Psoas muscle (tissue), 8 donors: ENCODE results near the gene AP2M1. TPM values are rescaled to one million over a fixed set of nuclear protein-coding genes. Genes with fewer than 3 reads are reported as not detected.

Source experiments
- ATAC-seq, 4 donors: fragments of 200-7000 bp; cut with Tn5 transposase; one replicate each; pipeline ENCODE4 v1.9.1; 2020; ENCODE audit warnings: moderate library complexity in 3 of 4, mild to moderate bottlenecking in 2 of 4
- DNase-seq, 2 donors: peaks; one replicate each; pipeline ENCODE4 v3.0.0-alpha.2; 2020
- H3K27ac ChIP-seq: fragments of 200-600 bp; one replicate; pipeline ENCODE4 v1.8.0; 2022
- H3K27me3 ChIP-seq, 3 donors: fragments of 200-600 bp in 1 of 3; one replicate each; pipeline versions ENCODE4 v1.6.1 to v1.8.0; 2013 to 2022; ENCODE audit warnings: low read length in 2 of 3, mild to moderate bottlenecking in 2 of 3, moderate library complexity in 1 of 3; ENCODE audit not compliant: insufficient read depth in 3 of 3
- H3K36me3 ChIP-seq, 2 donors: fragments of 200-600 bp in 1 of 2; one replicate each; pipeline versions ENCODE4 v1.6.1 to v1.8.0; 2013 to 2022; ENCODE audit warnings: low read depth in 1 of 2, mild to moderate bottlenecking in 1 of 2, moderate library complexity in 1 of 2; ENCODE audit not compliant: insufficient read depth in 1 of 2
- H3K4me1 ChIP-seq: fragments of 200-600 bp; one replicate; pipeline ENCODE4 v1.8.0; 2022
- H3K4me3 ChIP-seq: fragments of 200-600 bp; one replicate; pipeline ENCODE4 v1.8.0; 2022; ENCODE audit warnings: mild to moderate bottlenecking
- H3K9me3 ChIP-seq: fragments of 200-600 bp; one replicate; pipeline ENCODE4 v1.8.0; 2022
- CTCF ChIP-seq: fragments of 200-600 bp; IDR thresholded peaks from one replicate; pipeline ENCODE4 v1.8.0; 2022; ENCODE audit warnings: antibody characterized with exemption
- WGBS, 3 donors: extraction: QIAGEN DNeasy Blood & Tissue Kit; methylation state at CpG; one replicate each; pipeline versions ENCODE4 v1.1.6 to v1.1.7; 2013; 5-methylcytosine and 5-hydroxymethylcytosine counted together
- intact Hi-C, 2 donors: fragments of 100-400 bp; cut with DNase I; formaldehyde crosslinking; loops; one replicate each; pipeline versions ENCODE4 v1.11.0 to v1.14.2; 2022
- polyA plus RNA-seq, 3 donors: library from polyadenylated mRNA; stranded (reverse); fragments of 200-250 nt; gene quantifications; one replicate each; pipeline ENCODE4 v1.2.3, GENCODE V29; 2013
- total RNA-seq, 4 donors: library from RNA; stranded (reverse); fragmentation: NEBNext Ultra II Directional in 2 of 4; extraction: Animal tissue kit (Norgen Biotek cat#: 25700) in 2 of 4; gene quantifications; one replicate each; pipeline versions ENCODE4 v1.2.1 to v1.2.4, GENCODE V29; 2021 to 2023
- donor health status: healthy with polysubstance abuse.
- donor health status: DM: no; HTN: no; CAD: no; lungs with moderate emphysema.
- donor health status: Bipolar disorder and iron deficiency.
- donor health status: healthy.
- donor health status: DM: yes; HTN: yes; CAD: no.
- donor health status: DM: no; HTN: no; CAD: no.
- donor health status: DM: no; HTN: no; CAD: no.
- donor health status: DM: yes; HTN: yes; CAD: no.

Gene AP2M1
- total and polyA plus RNA-seq, 7 donors = 157 to 299 (median 171) TPM

GRCh38 chr3:184133840-184134745, 40.6 kb upstream of the AP2M1 start:
- H3K9me3 ChIP-seq = no peaks in the 10 kb centered on the region
- 1 to 2% (median 1%) methylated on average over 36 to 37 of the region's 37 CpGs for WGBS, 3 donors
- peak; percentile 88 to 90 for DNase-seq
- H3K27me3 ChIP-seq = no peaks in the 10 kb centered on the region
- H3K27ac ChIP-seq = peak overlapping the region; percentile 93
- peak overlapping the region; percentile 96 for H3K4me3 ChIP-seq
- intact Hi-C loops = loop anchor here in 1 of 2 donors (2.0 to 5.0 kb wide), 2 partner anchors 21 to 117 kb away; partner anchors contain the start of genes ABCC5 and DVL3
- ATAC-seq = peak; percentile 79 to 89 (median 84)
- no peak for TF ChIP-seq CTCF
- H3K36me3 ChIP-seq = peaks cover 3 to 22% of the 10 kb centered on the region in 2 donors
- H3K4me1 ChIP-seq = peaks cover 11% of the 10 kb centered on the region

GRCh38 chr3:184134746-184135148, 39.9 kb upstream of the AP2M1 start:
- H3K4me1 ChIP-seq = peaks cover 11% of the 10 kb centered on the region
- H3K9me3 ChIP-seq = no peaks in the 10 kb centered on the region
- peak overlapping the region; percentile 93 for H3K27ac ChIP-seq
- peak in 2 of 4 donors; percentile 9 to 12 for ATAC-seq
- peaks cover 3 to 29% of the 10 kb centered on the region in 2 donors for H3K36me3 ChIP-seq
- TF ChIP-seq CTCF = no peak
- H3K27me3 ChIP-seq = no peaks in the 10 kb centered on the region
- intact Hi-C loops = loop anchor here (2.0 to 5.0 kb wide), 5 partner anchors 20 to 237 kb away; partner anchors contain the start of genes ABCC5 (in 1 of the 2), DVL3 (in 1 of the 2) and PSMD2 (in 1 of the 2)
- no peak for DNase-seq
- H3K4me3 ChIP-seq = peak overlapping the region; percentile 96
- WGBS, 3 donors = 0% methylated on average over 21 of the region's 21 CpGs

- intact Hi-C loops = loop anchor here (2.0 to 5.0 kb wide), 4 partner anchors 19 to 238 kb away; partner anchors contain the start of genes DVL3 (in 1 of the 2) and PSMD2 (in 1 of the 2)
Observed at GRCh38 chr3:184135149-184135910, 39.3 kb upstream of the AP2M1 start, which contains the start of gene EIF2B5. Gene EIF2B5 (plus strand): TSS chr3:184135358. CDS start chr3:184135386, 28 bp downstream.

More at GRCh38 chr3:184135149-184135910, 39.3 kb upstream of the AP2M1 start, which contains the start of gene EIF2B5:
- Histone ChIP-seq H3K4me1 (peaks cover 11% of the 10 kb centered on the region), H3K27ac (peak within 1 kb of the TSS; percentile 93), H3K36me3 (peaks cover 3 to 35% of the 10 kb centered on the region in 2 donors), H3K9me3 (no peaks in the 10 kb centered on the region), H3K4me3 (peak within 1 kb of the TSS; percentile 96), H3K27me3 (no peaks in the 10 kb centered on the region)
- ATAC-seq = peak; percentile 93 to 95 (median 94)
- peak; percentile 35 for TF ChIP-seq CTCF
- peak; percentile 92 to 95 for DNase-seq
- WGBS, 3 donors = 0% methylated on average over 55 to 56 of the region's 56 CpGs
